Activated CD4-positive, alpha-beta T cell treated with anti-CD3 and anti-CD28 coated beads, Interleukin-2, Interleukin-6, amounts not matched to agents 100 ng/mL and 50 ng/mL, durations not matched to agents 16 hours and 8 hours (primary cell): ENCODE results near the gene PSMD9.
A peak's percentile ranks its signal among the peaks of the same experiment; 100 is the strongest.
"Not testable (repeated sequence)": the region's sequence is repeated elsewhere in the genome, so short reads cannot be mapped to it uniquely, and the experiment has no call there.

Experiments
- DNase-seq: peaks from one replicate; pipeline ENCODE4 v3.0.0-alpha.2; 2020

Gene PSMD9

DNA sequence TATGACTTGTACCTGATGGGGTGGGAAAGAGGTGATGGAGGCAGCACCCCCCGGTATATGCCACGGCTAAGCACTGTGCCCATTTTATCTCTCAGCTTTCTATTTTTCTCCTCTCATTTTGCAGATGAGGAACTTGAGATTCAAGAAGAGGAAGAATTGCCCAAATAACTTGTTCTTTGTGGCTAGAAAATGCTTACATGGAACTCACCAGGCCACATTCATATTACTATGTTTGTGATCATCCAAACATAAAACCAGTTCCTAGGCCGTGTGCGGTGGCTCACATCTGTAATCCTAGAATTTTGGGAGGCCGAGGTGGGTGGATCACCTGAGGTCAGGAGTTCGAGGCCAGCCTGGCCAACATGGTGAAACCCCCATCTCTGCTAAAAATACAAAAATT lies 14.5 kb upstream of the PSMD9 start:
- no peak for DNase-seq

DNA sequence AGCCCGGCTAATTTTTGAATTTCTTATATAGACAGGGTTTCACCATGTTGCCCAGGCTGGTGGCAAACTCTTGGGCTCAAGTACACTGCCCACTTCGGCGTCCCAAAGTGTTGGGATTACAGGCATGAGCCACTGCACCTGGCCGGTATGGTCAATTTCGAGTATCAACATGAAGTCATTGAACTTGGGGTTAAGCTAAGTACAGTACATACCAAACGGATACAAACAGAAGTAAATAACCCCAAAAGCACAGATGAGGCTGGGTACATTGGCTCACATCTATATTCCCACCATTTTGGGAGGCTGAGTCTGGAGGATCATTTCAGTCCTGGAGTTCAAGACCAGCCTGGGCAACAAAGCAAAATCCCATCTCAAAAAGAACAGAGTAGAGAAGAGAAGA lies 13.0 kb upstream of the PSMD9 start:
- no peak for DNase-seq

DNA sequence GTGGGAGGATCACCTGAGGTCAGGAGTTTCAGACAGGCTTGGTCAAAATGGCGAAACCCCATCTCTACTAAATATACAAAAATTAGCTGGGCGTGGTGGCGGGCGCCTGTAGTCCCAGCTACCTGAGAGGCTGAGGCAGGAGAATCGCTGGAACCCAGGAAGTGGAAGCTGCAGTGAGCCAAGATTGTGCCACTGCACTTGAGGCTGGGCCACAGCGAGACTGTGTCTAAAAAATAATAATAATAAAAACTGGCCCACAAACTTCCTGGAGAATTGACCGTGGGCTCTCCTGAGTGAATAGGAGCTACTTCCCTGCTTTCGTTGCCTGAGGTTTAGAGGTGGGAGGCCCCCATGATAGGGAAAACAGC lies 12.5 kb upstream of the PSMD9 start:
- not testable (repeated sequence) for DNase-seq

DNA sequence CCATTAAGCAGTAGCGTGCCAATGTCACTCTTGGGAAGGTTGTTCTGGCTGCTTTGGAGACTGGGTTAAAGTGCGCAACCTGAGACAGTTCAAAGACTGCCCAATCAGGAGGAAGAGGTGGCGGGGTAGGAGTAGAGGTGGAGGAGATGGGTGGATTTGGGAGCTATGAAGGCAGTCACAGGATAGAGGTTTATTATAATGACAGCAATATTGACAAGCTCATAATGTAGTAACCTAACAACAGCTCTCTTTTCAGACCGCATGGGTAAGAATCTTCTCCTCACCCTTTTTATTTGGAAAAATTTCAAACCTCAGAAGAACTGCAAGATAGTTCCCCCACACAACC lies 5.3 kb upstream of the PSMD9 start:
- no peak for DNase-seq

DNA sequence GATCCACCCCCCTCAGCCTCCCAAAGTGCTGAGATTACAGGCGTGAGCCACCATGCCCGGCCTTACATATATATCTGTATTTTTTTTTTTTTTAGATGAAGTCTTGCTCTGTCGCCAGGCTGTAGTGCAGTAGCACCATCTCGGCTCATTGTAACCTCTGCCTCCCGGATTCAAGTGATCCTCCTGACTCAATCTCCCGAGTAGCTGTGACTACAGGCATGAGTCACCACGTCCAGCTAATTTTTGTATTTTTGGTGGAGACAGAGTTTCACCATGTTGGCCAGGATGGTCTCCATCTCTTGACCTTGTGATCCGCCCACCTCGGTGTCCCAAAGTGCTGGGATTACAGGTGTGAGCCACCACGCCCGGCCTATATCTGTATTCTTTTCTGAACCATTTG lies 3.5 kb upstream of the PSMD9 start:
- not testable (repeated sequence) for DNase-seq

DNA sequence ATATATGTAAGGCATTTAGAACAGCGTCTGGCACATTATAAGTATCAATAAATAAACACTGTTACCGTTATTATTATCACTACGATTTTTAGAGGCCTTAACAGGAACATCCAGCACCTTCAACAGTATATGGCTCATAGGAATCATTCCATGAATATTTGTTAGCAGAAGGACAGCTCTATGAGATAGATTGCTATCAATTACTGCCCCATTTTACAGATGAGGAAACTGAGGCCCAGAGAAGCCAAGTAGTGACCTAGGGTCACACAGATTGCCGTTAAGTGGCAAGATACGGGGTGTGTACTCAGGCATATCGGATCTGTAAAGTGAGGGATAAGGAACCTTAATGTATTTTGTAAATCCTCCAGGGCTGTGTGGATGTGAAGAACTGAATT lies 510 bp upstream of the PSMD9 start:
- DNase-seq: no peak

DNA sequence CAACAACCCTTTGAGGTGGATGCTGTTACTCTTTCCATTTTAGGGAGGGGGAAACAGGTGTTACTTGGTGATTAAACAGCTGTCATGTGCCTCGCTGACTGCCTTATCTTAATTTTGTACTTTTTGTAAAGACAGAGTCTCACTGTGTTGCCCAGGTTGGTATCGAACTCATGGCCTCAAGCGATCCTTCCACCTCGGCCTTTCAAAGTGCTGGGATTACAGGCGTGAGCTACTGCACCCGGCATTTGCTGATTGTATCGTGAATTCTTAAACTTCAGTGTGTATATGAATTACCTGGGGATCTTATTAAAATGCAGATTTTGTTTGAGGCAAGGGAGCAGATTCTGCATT lies 659 bp downstream of the PSMD9 start:
- DNase-seq: no peak

DNA sequence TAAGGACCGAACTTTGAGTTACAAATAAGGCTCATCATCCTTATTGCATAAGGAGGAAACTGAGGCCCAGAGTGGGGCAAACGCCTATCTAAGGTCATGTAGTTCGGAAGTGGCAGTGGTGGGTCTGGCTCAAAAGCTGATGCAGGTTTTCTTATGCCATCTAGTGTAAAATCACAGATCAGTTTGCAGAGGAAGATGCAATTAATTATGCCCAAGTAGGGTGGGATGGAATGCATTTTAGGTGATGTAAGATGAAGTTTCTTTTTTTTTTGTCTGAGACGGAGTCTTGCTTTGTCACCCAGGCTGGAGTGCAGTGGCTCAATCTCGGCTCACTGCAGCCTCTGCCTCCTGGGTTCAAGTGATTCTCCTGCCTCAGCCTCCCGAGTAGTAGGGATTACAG lies 1.1 kb downstream of the PSMD9 start:
- DNase-seq: not testable (repeated sequence)

DNA sequence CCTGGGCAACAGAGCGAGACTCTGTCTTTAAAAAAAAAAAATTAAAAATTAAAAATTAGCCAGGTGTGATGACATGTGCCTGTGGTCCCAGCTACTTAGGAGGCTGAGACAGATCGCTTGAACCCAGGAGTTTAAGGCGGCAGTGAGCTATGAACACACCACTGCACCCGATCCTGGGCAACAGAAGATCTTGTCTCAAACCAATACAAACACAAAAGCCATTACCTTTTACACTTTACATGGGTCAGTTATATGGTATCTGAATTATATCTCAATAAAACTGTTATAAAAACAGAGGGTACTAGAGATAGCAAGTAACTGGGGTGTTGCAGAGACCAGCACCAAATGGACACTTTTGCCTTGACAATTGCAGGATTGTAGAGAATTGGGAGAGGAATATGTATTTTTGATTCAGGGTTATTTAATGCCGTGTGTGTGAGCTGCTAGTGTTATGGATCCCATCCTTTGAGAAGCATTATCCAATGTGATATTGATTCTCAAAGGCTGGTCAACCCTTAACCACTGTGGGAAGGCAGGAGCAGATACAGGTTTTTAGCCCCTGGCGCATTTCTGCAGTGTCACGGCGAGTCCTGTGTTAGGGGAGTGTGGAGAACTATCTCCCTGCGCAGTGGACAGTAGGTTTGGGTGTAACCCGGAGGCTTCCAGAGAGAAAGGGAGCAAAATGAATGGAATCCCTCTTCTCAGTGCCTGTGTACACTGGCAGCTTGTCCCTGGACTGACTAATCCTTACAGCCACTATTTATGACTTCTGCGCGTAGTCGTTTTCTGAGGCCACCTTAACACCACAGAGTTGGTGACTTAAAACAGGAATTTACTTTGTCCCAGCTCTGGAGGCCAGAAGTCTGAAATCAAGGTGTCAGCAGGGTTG lies 4.3 kb downstream of the PSMD9 start:
- peak; percentile 45 for DNase-seq

DNA sequence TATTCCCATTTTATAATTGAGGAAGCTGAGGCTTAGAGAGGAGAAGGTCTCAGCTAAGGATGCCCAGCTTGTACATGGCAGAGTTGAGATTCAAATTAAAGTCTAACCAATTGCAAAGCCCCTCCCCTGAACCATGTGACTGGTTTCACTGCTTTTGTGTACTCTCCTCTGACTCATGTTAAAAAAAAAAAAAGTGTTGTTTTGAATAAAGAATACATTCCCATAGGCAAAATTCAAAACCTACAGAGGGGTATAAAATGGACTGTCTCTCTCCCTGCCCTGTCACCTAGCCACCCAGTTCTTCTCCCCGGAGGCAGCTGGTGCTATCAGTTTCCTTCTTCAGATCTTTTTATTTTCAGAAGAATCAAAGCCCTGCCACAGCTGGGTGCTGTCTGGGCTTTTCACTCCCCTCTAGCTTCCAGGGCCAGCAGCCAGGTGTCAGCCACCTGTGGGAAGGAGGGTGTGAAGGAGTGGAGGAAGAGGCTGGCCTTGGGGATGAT lies 5.4 kb downstream of the PSMD9 start:
- peak; percentile 54 for DNase-seq

DNA sequence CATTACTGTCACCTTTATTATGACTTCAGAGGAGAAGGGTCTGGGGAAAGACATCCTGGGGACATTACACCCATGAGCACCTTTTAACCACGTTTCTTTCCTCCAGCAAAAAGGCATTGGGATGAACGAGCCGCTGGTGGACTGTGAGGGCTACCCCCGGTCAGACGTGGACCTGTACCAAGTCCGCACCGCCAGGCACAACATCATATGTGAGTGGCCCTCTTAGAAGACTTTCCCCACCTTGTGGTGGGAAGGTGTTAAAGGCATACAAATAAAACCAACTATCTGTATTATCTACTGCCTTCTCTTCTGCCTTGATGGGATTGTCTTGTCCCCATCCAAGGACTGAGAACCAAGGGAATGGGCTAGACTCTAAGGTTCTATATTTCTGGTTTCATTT lies 6.0 kb downstream of the PSMD9 start:
- no peak for DNase-seq

DNA sequence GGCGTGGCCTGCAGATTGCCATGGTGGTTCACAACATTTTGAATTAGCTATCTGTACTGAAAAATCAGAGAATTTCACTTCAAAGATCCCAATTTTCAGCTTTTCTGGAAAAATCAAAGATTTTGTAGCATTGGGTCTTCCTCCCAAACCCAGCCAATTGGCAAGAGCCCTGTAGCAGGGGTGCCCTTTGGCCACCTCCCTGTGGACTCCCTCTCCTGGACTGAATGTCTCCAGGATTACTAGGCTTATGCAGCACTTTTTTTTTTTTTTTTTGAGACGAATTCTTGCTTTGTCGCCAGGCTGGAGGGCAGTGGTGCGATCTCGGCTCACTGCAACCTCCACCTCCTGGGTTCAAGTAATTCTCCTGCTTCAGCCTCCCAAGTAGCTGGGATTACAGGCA lies 9.7 kb downstream of the PSMD9 start:
- DNase-seq: no peak

DNA sequence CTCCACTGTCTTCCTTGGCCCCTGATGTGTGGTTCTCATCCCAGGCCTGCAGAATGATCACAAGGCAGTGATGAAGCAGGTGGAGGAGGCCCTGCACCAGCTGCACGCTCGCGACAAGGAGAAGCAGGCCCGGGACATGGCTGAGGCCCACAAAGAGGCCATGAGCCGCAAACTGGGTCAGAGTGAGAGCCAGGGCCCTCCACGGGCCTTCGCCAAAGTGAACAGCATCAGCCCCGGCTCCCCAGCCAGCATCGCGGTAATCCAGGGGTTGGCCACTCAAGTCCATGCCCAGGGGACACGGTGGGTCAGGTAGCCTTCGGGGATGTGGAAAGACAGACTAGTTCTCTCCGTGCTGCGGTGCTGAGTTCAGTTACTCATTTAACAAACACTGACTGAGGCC lies 11.0 kb downstream of the PSMD9 start:
- no peak for DNase-seq

DNA sequence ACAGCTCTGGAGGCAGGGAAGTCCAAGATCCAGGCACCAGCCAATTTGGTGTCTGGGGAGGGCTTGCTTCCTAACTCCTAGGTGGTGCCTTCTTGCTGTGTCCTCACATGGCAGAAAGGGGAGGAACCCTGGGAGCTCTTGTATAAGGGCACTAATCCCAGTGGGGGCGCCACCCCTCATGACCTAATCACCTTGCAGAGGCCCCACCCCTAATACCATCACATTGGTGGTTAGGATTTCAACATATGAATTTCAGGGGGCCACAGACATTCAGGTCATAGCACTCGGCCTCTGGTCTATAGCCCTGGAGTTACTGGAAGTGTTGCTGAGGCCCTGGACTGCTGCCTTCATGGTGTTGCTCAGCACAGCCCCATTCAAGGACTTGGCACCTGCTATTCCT lies 14.6 kb downstream of the PSMD9 start:
- no peak for DNase-seq

DNA sequence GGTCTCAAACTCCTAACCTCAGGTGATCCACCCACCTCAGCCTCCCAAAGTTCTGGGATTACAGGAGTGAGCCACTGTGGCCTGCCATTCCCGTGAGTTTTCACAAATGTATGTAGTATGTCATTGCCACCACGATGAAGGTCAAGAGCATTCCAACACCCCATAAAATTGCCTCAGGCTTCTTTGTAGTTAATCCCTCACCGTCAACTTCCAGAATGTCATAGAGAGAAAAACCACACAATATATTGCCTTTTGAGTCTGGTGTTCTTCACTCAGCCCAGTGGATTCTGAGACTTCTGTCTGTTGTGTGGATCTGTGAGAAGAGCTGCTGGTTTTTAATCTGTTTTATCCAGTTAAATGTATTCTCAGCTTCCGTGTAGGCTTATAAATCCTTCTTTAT lies 17.2 kb downstream of the PSMD9 start:
- DNase-seq: no peak

DNA sequence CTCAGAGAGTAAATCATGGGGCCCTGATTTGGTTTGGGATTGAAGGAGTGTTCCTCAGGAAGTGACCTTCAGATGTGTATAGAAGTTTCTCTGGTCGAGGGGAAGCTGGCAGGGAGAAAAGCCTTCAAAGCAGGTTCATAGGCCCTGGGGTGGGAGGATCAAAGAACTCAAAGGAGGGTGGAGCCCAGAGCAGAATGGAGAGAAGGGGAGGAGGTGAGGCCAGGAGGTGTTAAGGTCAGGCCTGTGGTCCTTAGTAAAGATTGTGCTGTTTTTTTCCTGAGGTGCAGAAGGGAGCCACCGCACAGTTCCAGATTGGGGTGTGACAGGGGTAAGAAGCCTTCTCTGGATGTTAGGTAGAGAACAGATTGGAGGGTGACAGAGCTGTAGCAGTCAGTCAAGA lies 20.1 kb downstream of the PSMD9 start:
- no peak for DNase-seq

DNA sequence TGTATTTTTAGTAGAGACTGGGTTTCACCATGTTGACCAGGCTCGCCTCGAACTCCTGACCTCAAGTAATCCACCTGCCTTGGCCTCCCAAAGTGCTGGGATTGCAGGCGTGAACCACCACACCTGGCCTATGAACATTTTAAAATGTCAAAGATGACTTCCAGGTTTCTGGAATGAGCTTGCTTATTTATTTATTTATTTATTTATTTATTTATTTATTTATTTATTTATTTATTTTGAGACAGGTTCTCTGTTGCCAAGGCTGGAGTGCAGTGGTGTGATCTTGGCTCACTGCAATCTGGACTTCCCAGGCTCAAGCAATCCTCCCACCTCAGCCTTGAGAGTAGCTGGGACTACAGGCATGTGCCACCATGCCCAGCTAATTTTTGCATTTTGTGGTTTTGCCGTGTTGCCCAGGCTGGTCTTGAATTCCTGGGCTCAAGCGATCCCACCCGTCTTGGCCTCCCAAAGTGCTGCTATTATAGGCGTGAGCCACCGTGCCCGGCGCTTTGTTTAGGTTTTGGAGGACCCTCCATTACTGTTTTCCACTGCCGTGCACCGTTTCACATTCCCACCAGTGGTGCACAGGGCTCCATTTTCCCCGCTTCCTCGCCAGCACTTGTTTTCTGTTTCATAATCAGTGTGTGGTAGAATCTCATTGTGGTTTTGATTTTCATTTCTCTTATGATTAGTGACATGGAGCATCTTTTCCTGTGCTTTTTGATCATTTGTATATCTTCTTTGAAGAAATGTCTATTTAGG lies 23.4 kb downstream of the PSMD9 start:
- DNase-seq: peak; percentile 64

DNA sequence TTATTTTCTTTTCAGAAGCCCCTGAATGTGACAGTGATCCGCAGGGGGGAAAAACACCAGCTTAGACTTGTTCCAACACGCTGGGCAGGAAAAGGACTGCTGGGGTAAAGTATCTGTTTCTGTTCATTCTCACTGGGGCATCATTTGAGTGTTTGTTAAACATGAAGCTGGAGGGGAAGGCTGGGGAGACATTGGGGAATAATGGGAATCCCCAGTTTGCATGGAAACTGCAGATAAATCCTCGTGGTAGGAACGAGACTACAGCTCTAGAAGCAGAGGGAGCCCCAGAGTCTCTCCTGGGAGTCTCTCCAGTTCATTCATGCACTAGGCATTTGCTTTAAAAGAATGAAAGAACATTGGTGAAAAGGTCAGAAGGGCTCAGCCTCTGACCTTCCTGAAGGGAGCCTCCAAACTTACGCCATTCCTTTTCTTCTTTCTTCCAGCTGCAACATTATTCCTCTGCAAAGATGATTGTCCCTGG lies 27.3 kb downstream of the PSMD9 start:
- DNase-seq: no peak

DNA sequence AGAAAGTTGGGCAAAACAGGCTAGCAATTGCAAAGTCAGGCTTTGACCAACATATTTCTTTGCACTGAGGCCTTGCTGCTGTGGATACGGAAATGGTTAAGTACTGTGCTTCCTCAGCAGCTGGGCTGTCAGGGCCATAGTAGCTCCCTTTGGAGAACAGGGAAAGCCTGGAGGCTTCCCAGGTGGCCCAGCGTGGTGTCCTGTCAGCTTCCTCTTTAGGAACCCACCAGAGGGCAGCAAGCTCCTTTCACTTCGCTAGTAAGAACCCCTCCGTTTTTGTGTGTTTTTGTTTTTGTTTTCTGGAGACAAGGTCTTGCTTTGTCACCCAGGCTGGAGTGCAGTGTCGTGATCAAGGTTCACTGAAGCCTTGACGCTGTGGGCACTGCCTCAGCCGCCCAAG lies 28.1 kb downstream of the PSMD9 start:
- DNase-seq: no peak

DNA sequence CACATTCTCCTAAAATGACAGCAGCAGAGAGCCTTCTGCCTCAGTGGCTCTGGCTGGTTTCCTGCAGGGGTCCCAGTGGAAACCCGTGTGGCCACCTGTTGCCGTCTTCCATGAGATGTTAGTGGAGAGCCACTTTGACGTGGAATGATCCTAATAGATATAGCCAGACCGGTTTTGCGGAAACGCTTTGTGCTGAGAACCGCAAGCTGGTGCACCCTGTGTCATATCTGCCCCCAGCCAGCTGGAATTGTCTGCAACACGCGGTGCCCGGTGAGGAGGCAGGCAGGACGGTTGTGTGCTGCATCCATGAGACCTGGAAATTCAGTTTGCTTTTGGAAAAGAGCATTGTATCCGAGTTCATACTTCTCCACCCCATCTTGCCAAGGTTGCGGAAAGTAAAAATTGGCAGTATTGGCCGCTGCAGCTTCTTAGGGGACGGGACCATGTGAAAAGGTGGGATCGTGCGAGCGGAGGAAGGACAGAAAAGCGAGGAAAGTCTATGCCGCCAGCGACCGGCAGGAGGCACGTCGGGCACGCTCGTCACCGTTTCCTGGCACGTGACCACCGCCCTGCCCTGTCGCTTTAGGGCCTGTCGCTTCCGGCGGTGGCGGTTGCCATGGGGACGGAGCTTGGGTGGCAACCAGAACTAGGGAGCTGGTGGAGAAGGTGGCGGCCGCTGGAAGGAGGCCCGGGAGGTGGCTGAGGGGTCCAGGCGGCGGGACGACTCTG lies 29.5 kb downstream of the PSMD9 start, which contains the start of gene CFAP251:
Gene CFAP251, plus strand, starts transcription at position 643 of the 729 bp plus-strand sequence. CDS start 2,714 bp downstream, outside the sequence.
- peak; percentile 97 for DNase-seq

DNA sequence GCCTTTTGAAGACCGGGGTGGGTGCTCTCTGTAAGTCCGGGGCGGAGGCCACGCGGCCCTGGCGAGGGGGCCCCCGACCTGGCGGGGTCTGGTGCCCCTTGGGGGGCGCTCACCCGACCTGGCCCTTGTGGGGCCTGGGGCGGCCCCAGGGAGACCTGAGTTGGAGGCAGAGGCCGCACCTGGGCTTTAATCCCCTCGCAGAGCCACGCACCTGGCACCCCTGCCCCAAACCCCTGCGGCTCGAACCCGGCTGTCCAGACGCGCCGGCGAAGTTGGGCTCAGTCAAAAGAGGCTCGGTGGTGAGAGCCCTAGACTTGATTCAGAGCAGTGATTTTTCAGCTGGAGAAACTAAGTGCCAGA lies 30.1 kb downstream of the PSMD9 start:
- peak; percentile 8 for DNase-seq

DNA sequence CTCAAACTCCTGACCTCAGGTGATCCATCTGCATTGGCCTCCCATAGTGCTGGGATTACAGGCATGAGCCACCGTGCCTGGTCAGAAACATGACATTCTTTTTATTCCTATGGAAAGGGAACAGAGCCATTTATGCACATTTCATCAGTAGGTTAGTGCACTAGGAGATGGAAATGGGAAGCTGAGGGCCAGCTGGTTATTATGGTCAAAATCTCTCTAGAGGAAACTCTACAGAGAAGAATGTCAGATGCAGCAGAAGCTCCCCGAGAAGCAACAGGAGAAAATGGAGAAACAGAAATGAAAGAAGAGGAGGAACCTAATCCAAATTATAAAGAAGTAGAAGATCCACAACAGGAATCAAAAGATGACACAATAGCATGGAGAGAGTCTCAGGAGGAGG lies 32.5 kb downstream of the PSMD9 start:
- DNase-seq: no peak

DNA sequence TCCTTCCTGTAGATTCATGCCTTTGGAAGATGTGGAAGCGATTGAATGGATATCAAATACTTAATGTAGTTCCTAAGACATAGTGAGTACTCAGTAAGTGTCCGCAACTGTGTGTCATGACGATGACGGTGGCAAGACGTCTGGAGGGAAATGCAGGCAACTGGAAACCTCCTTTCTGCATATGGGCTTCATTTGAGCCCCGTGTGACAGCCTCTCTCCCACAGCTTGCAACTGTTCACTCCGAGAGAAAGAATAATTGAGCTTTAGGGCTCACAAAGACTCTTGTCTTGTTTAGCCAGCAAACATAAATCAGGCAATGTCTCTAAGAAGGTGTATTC lies 36.7 kb downstream of the PSMD9 start:
- DNase-seq: no peak
